Measurements from ENCODE around the gene SPTSSB. TPM values are rescaled to one million over a fixed set of nuclear protein-coding genes. Genes with fewer than 3 reads are reported as not detected.

SPTSSB gene
- total RNA-seq, 2 experiments from 2014 or later, result not detected

GRCh38 chr3:161343540-161343939 lies 27.8 kb downstream of the SPTSSB start:
- CTCF ChIA-PET (ENCODE audit: unreplicated experiment), result no interaction called here
- Histone ChIP-seq H2AFZ (ENCODE audit: low read length) (no peak overlapping the region), H3K27ac (ENCODE audit: low read depth, low read length, poor library complexity, severe bottlenecking) (no peak overlapping the region), H3K36me3 (ENCODE audit: insufficient read depth, low read length) (no peaks in the 10 kb centered on the region), H3K9me2 (ENCODE audit: insufficient read depth, low read length) (no peaks in the 10 kb centered on the region), H3K9me3 (ENCODE audit: low read length) (no peaks in the 10 kb centered on the region), H3K79me2 (ENCODE audit: insufficient read depth, low read depth, low read length) (no peaks in the 10 kb centered on the region), H3K4me3 (ENCODE audit: low read depth, low read length, poor library complexity, severe bottlenecking) (no peak overlapping the region), H3K4me1 (ENCODE audit: insufficient read depth, low read length, poor library complexity, severe bottlenecking) (no peaks in the 10 kb centered on the region), H4K20me1 (ENCODE audit: insufficient read depth, low read length) (no peaks in the 10 kb centered on the region), H3K4me2 (ENCODE audit: low read length) (no peak overlapping the region)
- no peak for DNase-seq (ENCODE audit: low spot score)
- no peak for TF ChIP-seq CTCF (conservative IDR thresholded peaks at IDR 0.05; ENCODE audit: low read length)
- POLR2A ChIA-PET, result interaction anchor here (1.4 to 1.7 kb wide), 2 partner anchors 9 to 12 kb away, joined by 3 to 4 read pairs; no protein-coding TSS in a partner anchor
- no TSS peak for BruUV-seq (replicated peaks)
- intact Hi-C loops (cut with micrococcal nuclease; ENCODE audit: unreplicated experiment), result no loop called here

- Histone ChIP-seq H2AFZ (ENCODE audit: low read length) (no peak overlapping the region), H3K9me2 (ENCODE audit: insufficient read depth, low read length) (no peaks in the 10 kb centered on the region), H3K4me1 (ENCODE audit: insufficient read depth, low read length, poor library complexity, severe bottlenecking) (no peaks in the 10 kb centered on the region), H4K20me1 (ENCODE audit: insufficient read depth, low read length) (no peaks in the 10 kb centered on the region), H3K36me3 (ENCODE audit: insufficient read depth, low read length) (no peaks in the 10 kb centered on the region), H3K9me3 (ENCODE audit: low read length) (no peaks in the 10 kb centered on the region), H3K79me2 (ENCODE audit: insufficient read depth, low read depth, low read length) (no peaks in the 10 kb centered on the region), H3K4me2 (ENCODE audit: low read length) (no peak overlapping the region), H3K27ac (ENCODE audit: low read depth, low read length, poor library complexity, severe bottlenecking) (no peak overlapping the region), H3K4me3 (ENCODE audit: low read depth, low read length, poor library complexity, severe bottlenecking) (no peak overlapping the region)
- ChIA-PET POLR2A (interaction anchor here (1.7 kb wide), 1 partner anchor 11 kb away, joined by 4 read pairs; no protein-coding TSS in a partner anchor), CTCF (ENCODE audit: unreplicated experiment) (interaction anchor here (1.0 kb wide), 1 partner anchor 29 kb away, joined by 6 read pairs; no protein-coding TSS in a partner anchor)
- intact Hi-C loops (cut with micrococcal nuclease; ENCODE audit: unreplicated experiment), result no loop called here
- no peak for DNase-seq (ENCODE audit: low spot score)
- TF ChIP-seq EZH2phosphoT487 (IDR thresholded peaks at IDR 0.05; ENCODE audit: borderline replicate concordance, low read depth, low read length) (no peak), CTCF (conservative IDR thresholded peaks at IDR 0.05; ENCODE audit: low read length) (no peak)
- BruUV-seq (replicated peaks), result no TSS peak
Measured at GRCh38 chr3:161342629-161343028, 28.7 kb downstream of the SPTSSB start.

GRCh38 chr3:161339517-161340500 lies 31.5 kb downstream of the SPTSSB start:
- no TSS peak for BruUV-seq (replicated peaks)
- Histone ChIP-seq H3K4me2 (ENCODE audit: low read length) (no peak overlapping the region), H3K4me1 (ENCODE audit: insufficient read depth, low read length, poor library complexity, severe bottlenecking) (no peaks in the 10 kb centered on the region), H3K36me3 (ENCODE audit: insufficient read depth, low read length) (no peaks in the 10 kb centered on the region), H4K20me1 (ENCODE audit: insufficient read depth, low read length) (no peaks in the 10 kb centered on the region), H3K79me2 (ENCODE audit: insufficient read depth, low read depth, low read length) (no peaks in the 10 kb centered on the region), H2AFZ (ENCODE audit: low read length) (no peak overlapping the region), H3K27ac (ENCODE audit: low read depth, low read length, poor library complexity, severe bottlenecking) (no peak overlapping the region), H3K9me2 (ENCODE audit: insufficient read depth, low read length) (no peaks in the 10 kb centered on the region), H3K4me3 (ENCODE audit: low read depth, low read length, poor library complexity, severe bottlenecking) (no peak overlapping the region), H3K9me3 (ENCODE audit: low read length) (no peaks in the 10 kb centered on the region)
- TF ChIP-seq CTCF (conservative IDR thresholded peaks at IDR 0.05; ENCODE audit: low read length), result no peak
- TF ChIP-seq EZH2phosphoT487 (IDR thresholded peaks at IDR 0.05; ENCODE audit: borderline replicate concordance, low read depth, low read length), result no peak
- intact Hi-C loops (cut with micrococcal nuclease; ENCODE audit: unreplicated experiment), result no loop called here
- no peak for DNase-seq (ENCODE audit: low spot score)
- CTCF ChIA-PET (ENCODE audit: unreplicated experiment), result no interaction called here
- POLR2A ChIA-PET, result no interaction called here
